HG02970 (cell line): Measurements from ENCODE around the gene VAMP3.
"Not testable (repeated sequence)": the region's sequence is repeated elsewhere in the genome, so short reads cannot be mapped to it uniquely, and the experiment has no call there.

ENCODE experiments used
- ATAC-seq: cut with Tn5 transposase; IDR thresholded peaks from one replicate; pipeline ENCODE4 v1.9.1; 2021; ENCODE audit warnings: mild to moderate bottlenecking, moderate library complexity, moderate number of reproducible peaks; ENCODE audit not compliant: unreplicated experiment, low FRiP score

Gene VAMP3

DNA sequence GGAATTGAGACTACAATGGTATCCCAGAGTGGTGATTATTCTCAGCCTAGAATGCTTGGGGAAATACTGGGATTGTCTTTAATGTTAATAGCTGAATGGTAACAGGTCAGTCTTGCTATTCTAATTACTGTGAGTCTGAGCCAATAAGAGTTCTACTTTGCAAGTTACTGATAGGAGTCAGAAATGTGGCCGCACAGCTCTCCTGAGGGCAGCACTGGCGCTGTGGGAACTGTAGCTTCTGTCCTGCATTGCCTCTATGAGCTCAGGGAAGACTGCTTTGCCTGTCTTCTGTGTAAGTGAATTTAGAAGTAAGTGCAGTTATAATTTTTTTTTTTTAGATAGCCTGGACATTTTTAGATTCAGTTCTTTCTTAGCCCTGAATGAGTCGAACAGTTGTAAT is 10.0 kb upstream of the VAMP3 start:
- no peak for ATAC-seq

DNA sequence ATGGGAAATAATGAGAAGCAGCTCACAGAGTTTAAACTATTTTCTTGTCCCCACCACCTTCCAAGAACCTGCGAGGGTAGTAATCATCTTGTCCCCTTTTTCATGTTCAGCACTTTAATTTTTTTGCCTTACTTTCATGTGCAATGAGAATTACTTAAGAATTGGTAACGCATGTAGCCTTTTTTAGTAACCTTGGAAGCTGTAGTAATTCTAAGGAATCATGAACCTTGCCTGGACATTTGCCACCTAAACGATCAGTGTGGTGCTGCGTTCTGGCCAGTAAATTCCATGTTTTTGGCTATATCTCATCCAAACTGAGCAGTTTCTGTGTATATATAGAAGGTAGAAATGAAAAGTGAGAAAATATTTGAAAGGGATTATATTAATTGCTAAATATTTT is 3.9 kb upstream of the VAMP3 start:
- no peak for ATAC-seq

GRCh38 chr1:7768583-7768982 is 2.5 kb upstream of the VAMP3 start:
- ATAC-seq = no peak

DNA sequence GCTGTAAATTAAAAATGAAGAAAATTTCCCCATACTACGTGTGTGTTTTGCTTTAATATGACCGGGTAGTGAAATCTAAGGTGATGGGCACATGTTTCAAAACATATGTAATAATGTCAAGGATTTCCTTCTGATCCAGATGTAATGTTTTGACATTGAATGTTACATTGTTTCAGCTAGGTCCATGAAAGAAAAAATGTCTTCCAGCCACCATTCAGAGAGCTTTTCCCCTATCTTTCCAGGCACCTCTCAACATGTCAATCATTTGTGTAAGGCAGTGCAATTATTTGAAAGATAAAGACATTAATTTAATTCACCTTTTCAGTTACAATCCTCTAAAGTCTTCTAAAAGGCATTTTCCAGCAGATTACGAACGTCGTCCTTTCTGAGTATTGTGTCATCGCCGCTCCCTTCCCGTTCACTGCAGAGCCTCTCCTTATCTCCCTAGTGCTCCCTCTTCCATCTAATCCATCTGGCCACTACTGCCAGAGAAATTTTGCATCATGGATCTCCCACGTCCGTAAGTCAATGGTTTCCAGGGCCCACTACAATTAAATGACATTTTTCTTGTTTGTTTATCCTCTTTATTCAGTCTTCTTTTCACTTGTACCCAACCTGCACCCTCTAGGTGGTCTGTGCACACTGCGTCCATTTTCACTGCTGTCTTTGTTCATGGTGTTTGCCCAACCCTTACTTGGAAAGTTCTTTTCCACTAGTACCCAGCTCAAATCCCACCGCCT is 1.3 kb upstream of the VAMP3 start:
- no peak for ATAC-seq

GRCh38 chr1:7770669-7770996 is 463 bp upstream of the VAMP3 start:
- peak; percentile 8 for ATAC-seq

- no peak for ATAC-seq
These were observed 765 bp downstream of the VAMP3 start for GRCh38 chr1:7771823-7772299.

DNA sequence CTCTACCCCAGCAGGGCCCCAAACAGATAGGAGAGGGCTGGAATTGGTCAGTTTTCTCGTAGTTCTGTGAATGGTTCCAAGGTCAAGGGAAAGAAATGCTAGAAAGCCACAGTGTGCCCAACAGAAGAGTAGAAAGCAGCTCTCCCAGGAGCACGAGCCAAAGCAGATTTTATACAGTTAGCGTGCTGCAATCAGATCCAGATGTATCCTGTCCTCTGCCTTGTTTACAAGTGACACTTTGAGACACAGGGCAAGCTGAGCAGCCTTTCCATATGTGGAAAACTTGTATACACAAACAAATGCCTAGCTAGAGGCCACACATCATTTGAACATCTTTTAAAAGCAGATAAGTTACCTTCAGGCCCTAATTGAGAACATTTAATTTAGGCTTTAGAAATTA is 6.5 kb downstream of the VAMP3 start:
- ATAC-seq = no peak

DNA sequence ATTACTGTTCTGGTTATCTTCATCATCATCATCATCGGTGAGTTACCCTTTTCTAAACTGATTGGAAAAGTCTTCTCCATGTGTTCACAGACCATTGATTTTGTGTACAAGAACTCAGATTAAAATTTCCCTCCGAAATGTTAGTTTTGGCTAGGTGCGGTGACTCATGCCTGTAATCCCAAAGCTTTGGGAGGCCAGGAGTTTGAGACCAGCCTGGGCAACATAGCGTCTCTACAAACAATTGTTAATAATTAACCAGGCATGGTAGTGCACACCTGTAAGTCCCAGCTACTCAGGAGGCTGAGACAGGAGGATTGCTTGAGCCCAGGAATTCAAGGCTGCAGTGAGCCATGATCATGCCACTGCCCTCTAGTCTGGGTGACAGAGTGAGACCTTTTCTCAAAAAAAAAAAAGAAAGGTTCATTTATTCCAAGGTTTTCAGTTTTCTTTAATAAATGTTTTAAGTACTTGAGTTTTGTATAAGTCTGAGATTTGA is 7.1 kb downstream of the VAMP3 start:
- ATAC-seq = no peak

DNA sequence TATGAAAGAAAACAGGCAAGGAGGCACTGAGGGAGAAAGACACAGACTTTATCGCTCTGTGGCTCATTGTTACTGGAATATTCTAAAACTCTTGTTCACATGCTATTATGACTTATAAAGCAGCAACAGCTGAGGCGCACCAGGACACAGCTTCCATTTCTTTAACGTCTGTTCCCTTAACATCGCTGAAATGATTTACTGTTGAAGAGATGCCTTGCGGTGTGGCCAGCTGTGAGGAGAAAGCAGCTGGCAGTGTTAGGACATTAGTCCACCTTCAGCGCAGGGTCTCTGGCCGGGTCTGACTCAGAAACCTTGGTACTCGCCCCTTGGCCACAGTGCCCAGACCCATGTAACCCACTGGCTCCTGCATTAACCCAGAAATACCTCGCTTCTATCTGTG is 9.9 kb downstream of the VAMP3 start:
- ATAC-seq = no peak

GRCh38 chr1:7781501-7781900 is 10.4 kb downstream of the VAMP3 start:
- no peak for ATAC-seq

DNA sequence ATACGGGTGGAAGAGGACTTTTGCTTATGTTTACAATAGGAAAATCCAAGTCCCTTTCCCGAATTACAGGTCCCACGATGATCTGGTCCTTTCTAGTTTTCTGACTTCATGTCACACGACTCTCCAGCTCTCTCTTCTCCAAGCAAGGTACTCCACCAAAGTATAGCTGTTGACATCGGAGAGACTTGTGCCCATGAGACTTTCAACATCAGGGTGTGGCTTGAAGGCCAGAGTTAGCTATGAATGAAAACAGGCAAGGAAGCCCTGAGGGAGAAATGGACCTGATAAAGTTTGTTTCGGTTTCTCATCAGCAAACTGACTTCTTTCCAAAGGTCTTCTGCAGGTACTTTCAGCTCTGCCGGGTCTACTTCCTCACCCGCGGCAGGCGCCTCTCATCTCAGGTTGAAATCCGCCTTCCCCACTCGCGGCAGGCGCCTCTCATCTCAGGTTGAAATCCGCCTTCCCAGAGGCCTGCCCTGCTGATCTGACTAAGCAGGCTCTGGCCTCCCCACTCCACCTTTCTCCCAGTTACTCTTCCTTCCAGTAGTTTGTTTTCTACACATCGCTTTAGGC is 10.9 kb downstream of the VAMP3 start:
- no peak for ATAC-seq

DNA sequence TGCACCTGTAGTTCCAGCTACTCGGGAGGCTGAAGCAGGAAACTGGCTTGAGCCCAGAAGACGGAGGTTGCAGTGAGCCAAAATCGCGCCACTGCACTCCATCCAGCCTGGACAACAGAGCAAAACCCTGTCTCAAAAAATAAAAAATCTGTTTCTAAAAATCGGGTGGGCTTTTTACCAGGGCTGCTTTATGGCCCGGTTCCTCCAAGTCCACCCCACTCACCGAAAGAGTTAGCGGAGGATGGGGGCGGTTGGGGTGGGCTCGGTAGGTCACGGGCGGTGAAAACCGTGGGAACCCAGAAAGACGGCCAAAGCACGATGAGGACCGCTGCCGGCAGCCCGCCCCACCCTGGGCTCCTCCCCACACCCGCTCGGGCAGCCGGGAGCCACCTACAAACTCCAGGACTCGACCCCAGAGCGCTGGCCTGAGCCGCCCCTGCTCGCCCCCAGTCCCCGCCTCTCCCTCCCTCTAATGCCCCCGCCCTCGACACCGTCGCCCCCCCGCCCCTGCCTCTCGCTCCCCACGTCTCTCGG is 12.1 kb downstream of the VAMP3 start:
- no peak for ATAC-seq

GRCh38 chr1:7783826-7784491 is 12.9 kb downstream of the VAMP3 start, which contains the start of gene PER3:
PER3 (plus strand) TSS chr1:7784291; CDS start chr1:7784878, 587 bp downstream.
- peak; percentile 89 for ATAC-seq

- no peak for ATAC-seq
These were observed 13.5 kb downstream of the VAMP3 start for GRCh38 chr1:7784492-7785071.

GRCh38 chr1:7785108-7785507 is 14.0 kb downstream of the VAMP3 start:
- no peak for ATAC-seq

GRCh38 chr1:7786795-7787194 is 15.7 kb downstream of the VAMP3 start:
- no peak for ATAC-seq

- no peak for ATAC-seq
These were observed 18.7 kb downstream of the VAMP3 start for GRCh38 chr1:7789828-7790227.

DNA sequence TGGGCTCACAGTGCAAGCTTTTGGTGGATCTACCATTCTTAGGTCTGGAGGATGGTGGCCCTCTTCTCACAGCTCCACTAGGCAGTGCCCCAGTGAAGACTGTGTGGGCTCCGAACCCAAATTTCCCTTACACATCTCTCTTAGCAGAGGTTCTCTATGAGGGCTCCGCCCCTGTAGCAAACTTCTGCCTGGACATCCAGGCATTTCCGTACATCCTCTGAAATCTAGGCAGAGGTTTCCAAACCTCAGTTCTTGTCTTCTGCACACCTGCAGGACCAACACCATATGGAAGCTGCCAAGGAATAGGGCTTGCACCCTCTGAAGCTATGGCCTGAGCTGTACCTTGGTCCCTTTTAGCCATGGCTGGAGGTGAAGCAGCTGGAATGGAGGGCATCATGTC is 19.9 kb downstream of the VAMP3 start:
- not testable (repeated sequence) for ATAC-seq

- ATAC-seq = no peak
These were observed 24.3 kb downstream of the VAMP3 start for GRCh38 chr1:7795406-7795805.

- no peak for ATAC-seq
These were observed 34.4 kb downstream of the VAMP3 start for GRCh38 chr1:7805460-7805859.

- ATAC-seq = no peak
These were observed 37.3 kb downstream of the VAMP3 start for GRCh38 chr1:7808253-7808844.
